VCaP (cell line): ENCODE results near the gene DVL3.
"Not testable (repeated sequence)": the region's sequence is repeated elsewhere in the genome, so short reads cannot be mapped to it uniquely, and the experiment has no call there.

Experiments used
- H3K27ac ChIP-seq: fragments of 450-650 bp; 2 replicates; pipeline ENCODE4 v1.5.1; 2017
- CTCF ChIP-seq: fragments of 450-650 bp; conservative IDR thresholded peaks from 2 replicates; pipeline ENCODE4 v1.5.1; 2017; ENCODE audit warnings: mild to moderate bottlenecking, moderate library complexity

The DVL3 gene

GRCh38 chr3:184144505-184144904 lies 10.7 kb upstream of the DVL3 start:
- no peak for TF ChIP-seq CTCF
- peak overlapping the region; percentile 48 for H3K27ac ChIP-seq

- H3K27ac ChIP-seq, result peak overlapping the region; percentile 48
- peak; percentile 79 for TF ChIP-seq CTCF
These were observed 10.1 kb upstream of the DVL3 start for GRCh38 chr3:184145111-184145524.

GRCh38 chr3:184145751-184146270 lies 9.4 kb upstream of the DVL3 start:
- H3K27ac ChIP-seq, result peak overlapping the region; percentile 48
- TF ChIP-seq CTCF, result no peak

- no peak for TF ChIP-seq CTCF
- H3K27ac ChIP-seq, result no peak overlapping the region
These were observed 7.1 kb upstream of the DVL3 start for GRCh38 chr3:184148076-184148475.

GRCh38 chr3:184149123-184149522 lies 6.1 kb upstream of the DVL3 start:
- no peak overlapping the region for H3K27ac ChIP-seq
- no peak for TF ChIP-seq CTCF

GRCh38 chr3:184149770-184150169 lies 5.4 kb upstream of the DVL3 start:
- H3K27ac ChIP-seq, result not testable (repeated sequence)
- TF ChIP-seq CTCF, result peak; percentile 25; the same call in 1 of the 2 replicates

GRCh38 chr3:184155644-184156521 lies 706 bp downstream of the DVL3 start:
- TF ChIP-seq CTCF, result no peak
- peak overlapping the region; percentile 90 for H3K27ac ChIP-seq
